Liver (tissue), 9 donors: ENCODE results near the gene MAIP1. TPM values are rescaled to one million over a fixed set of nuclear protein-coding genes. Genes with fewer than 3 reads are reported as not detected.

Source experiments
- DNase-seq: peaks from one replicate; pipeline ENCODE4 v3.0.0-alpha.2; 2017; ENCODE audit warnings: low spot score
- H3K27ac ChIP-seq, 2 donors: one replicate each; pipeline ENCODE4 v1.7.0; 2013; ENCODE audit warnings: inconsistent platforms in 2 of 2, low read length in 2 of 2, control low read depth in 1 of 2, low read depth in 1 of 2, mild to moderate bottlenecking in 1 of 2
- H3K27me3 ChIP-seq, 4 donors: one replicate each; pipeline versions ENCODE4 v1.6.1 to v1.7.0; 2013; ENCODE audit warnings: low read length in 3 of 4, inconsistent platforms in 1 of 4, mild to moderate bottlenecking in 1 of 4, moderate library complexity in 1 of 4; ENCODE audit not compliant: control insufficient read depth in 4 of 4, insufficient read depth in 4 of 4
- H3K36me3 ChIP-seq, 4 donors: one replicate each; pipeline versions ENCODE4 v1.6.1 to v1.7.0; 2013; ENCODE audit warnings: low read length in 3 of 4, mild to moderate bottlenecking in 3 of 4, low read depth in 1 of 4, moderate library complexity in 1 of 4; ENCODE audit not compliant: control insufficient read depth in 4 of 4, insufficient read depth in 3 of 4
- H3K4me1 ChIP-seq, 4 donors: one replicate each; pipeline versions ENCODE4 v1.6.1 to v1.7.0; 2013; ENCODE audit warnings: low read length in 3 of 4, mild to moderate bottlenecking in 3 of 4, moderate library complexity in 1 of 4; ENCODE audit not compliant: control insufficient read depth in 4 of 4, insufficient read depth in 4 of 4
- H3K4me3 ChIP-seq, 3 donors: one replicate each; pipeline versions ENCODE4 v1.6.1 to v1.7.0; 2013; ENCODE audit warnings: low read length in 3 of 3, control low read depth in 1 of 3, low read depth in 1 of 3, mild to moderate bottlenecking in 1 of 3
- H3K9ac ChIP-seq, 2 donors: one replicate each; pipeline ENCODE4 v1.7.0; 2013; ENCODE audit warnings: low read length in 2 of 2, mild to moderate bottlenecking in 2 of 2, moderate library complexity in 2 of 2, control low read depth in 1 of 2, low read depth in 1 of 2
- H3K9me3 ChIP-seq, 4 donors: one replicate each; pipeline versions ENCODE4 v1.6.1 to v1.7.0; 2013; ENCODE audit warnings: low read length in 3 of 4; ENCODE audit not compliant: control insufficient read depth in 4 of 4
- CTCF ChIP-seq: fragments of 150-350 bp; IDR thresholded peaks from 2 replicates; pipeline ENCODE4 v1.5.1; 2017; ENCODE audit warnings: improper control_type of control experiment, low read depth, low read length; ENCODE audit not compliant: missing input control
- EGR1 ChIP-seq, 2 donors: IDR thresholded peaks; 2 replicates each; pipeline ENCODE4 v1.6.1; 2016 to 2018; ENCODE audit warnings: antibody characterized with exemption in 2 of 2, low read depth in 2 of 2
- FOXA1 ChIP-seq: IDR thresholded peaks from 2 replicates; pipeline ENCODE4 v1.6.1; 2016; ENCODE audit warnings: antibody characterized with exemption
- FOXA2 ChIP-seq: IDR thresholded peaks from 2 replicates; pipeline ENCODE4 v1.6.1; 2016; ENCODE audit warnings: antibody characterized with exemption
- GABPA ChIP-seq, 2 donors: IDR thresholded peaks in 1 of 2; conservative IDR thresholded peaks in 1 of 2; 2 replicates each; pipeline ENCODE4 v1.6.1; 2016; ENCODE audit warnings: antibody characterized with exemption in 2 of 2, mild to moderate bottlenecking in 1 of 2, moderate library complexity in 1 of 2
- HNF4A ChIP-seq, 2 donors: conservative IDR thresholded peaks; 2 replicates each; pipeline ENCODE4 v1.6.1; 2016; ENCODE audit warnings: antibody characterized with exemption in 2 of 2, mild to moderate bottlenecking in 2 of 2
- HNF4G ChIP-seq: IDR thresholded peaks from 2 replicates; pipeline ENCODE4 v1.6.1; 2016; ENCODE audit warnings: antibody characterized with exemption
- JUND ChIP-seq, 2 donors: IDR thresholded peaks; 2 replicates each; pipeline ENCODE4 v1.6.1; 2016; ENCODE audit warnings: antibody characterized with exemption in 2 of 2
- NR2F2 ChIP-seq: IDR thresholded peaks from 2 replicates; pipeline ENCODE4 v1.6.1; 2016; ENCODE audit warnings: antibody characterized with exemption
- RAD21 ChIP-seq, 2 donors: IDR thresholded peaks; 2 replicates each; pipeline ENCODE4 v1.6.1; 2016; ENCODE audit warnings: antibody characterized with exemption in 2 of 2, mild to moderate bottlenecking in 2 of 2
- REST ChIP-seq: IDR thresholded peaks from 2 replicates; pipeline ENCODE4 v1.6.1; 2016; ENCODE audit warnings: antibody characterized with exemption, mild to moderate bottlenecking
- RXRA ChIP-seq, 2 donors: IDR thresholded peaks; 2 replicates each; pipeline ENCODE4 v1.6.1; 2017 to 2018; ENCODE audit warnings: antibody characterized with exemption in 2 of 2, mild to moderate bottlenecking in 1 of 2
- SP1 ChIP-seq: IDR thresholded peaks from 2 replicates; pipeline ENCODE4 v1.6.1; 2018; ENCODE audit warnings: antibody characterized with exemption, mild to moderate bottlenecking
- TAF1 ChIP-seq: conservative IDR thresholded peaks from 2 replicates; pipeline ENCODE4 v1.6.1; 2016; ENCODE audit warnings: antibody characterized with exemption, mild to moderate bottlenecking
- YY1 ChIP-seq: IDR thresholded peaks from 2 replicates; pipeline ENCODE4 v1.6.1; 2016; ENCODE audit warnings: antibody characterized with exemption, mild to moderate bottlenecking
- WGBS: extraction: QIAGEN DNeasy Blood & Tissue Kit; methylation state at CpG from one replicate; pipeline ENCODE4 v1.1.7; 2013; 5-methylcytosine and 5-hydroxymethylcytosine counted together
- polyA plus RNA-seq, 2 donors: library from polyadenylated mRNA; stranded (reverse) in 1 of 2; unstranded in 1 of 2; fragments of 200-250 nt in 1 of 2; fragments of >200 nt in 1 of 2; fragmentation: Nextera tagmentation in 1 of 2; extraction: Ambion mirVana in 1 of 2; gene quantifications; one replicate each; pipeline versions ENCODE4 v1.2.1 to v1.2.3, GENCODE V29; 2013 to 2015
- total RNA-seq, 2 donors: library from RNA; depleted of rRNA; stranded (reverse); fragments of >200 nt; gene quantifications; one replicate each; pipeline ENCODE4 v1.2.3, GENCODE V29; 2014
- TF ChIP-seq, protein P1 (sequence below): IDR thresholded peaks from 2 replicates; pipeline ENCODE4 v1.6.1; 2016; ENCODE audit warnings: antibody characterized with exemption
- TF ChIP-seq, protein P2 (sequence below): IDR thresholded peaks from 2 replicates; pipeline ENCODE4 v1.6.1; 2016; ENCODE audit warnings: antibody characterized with exemption
- TF ChIP-seq, protein P3 (sequence below): IDR thresholded peaks from 2 replicates; pipeline ENCODE4 v1.6.1; 2016; ENCODE audit warnings: antibody characterized with exemption
- donor health status: healthy.
- donor health status: healthy.
- donor health status: healthy.
- donor health status: healthy.
- donor health status: healthy.

The MAIP1 gene
- total and polyA plus RNA-seq, 4 donors, result 23.0 to 40.2 (median 28.6) TPM

GRCh38 chr2:199928226-199928625 lies 27.2 kb upstream of the MAIP1 start:
- no peak for TF ChIP-seq EGR1 (IDR thresholded peaks at IDR 0.05; ENCODE audit: low read depth in 2 of 2)
- TF ChIP-seq TAF1, result no peak
- TF ChIP-seq JUND (IDR thresholded peaks at IDR 0.05), result no peak
- TF ChIP-seq GABPA (IDR thresholded peaks at IDR 0.05 in 1 of 2, conservative IDR thresholded peaks at IDR 0.05 in 1 of 2), result no peak
- no peak for TF ChIP-seq RAD21 (IDR thresholded peaks at IDR 0.05)
- TF ChIP-seq CTCF, result no peak
- TF ChIP-seq YY1, result no peak
- TF ChIP-seq, protein P1, sequence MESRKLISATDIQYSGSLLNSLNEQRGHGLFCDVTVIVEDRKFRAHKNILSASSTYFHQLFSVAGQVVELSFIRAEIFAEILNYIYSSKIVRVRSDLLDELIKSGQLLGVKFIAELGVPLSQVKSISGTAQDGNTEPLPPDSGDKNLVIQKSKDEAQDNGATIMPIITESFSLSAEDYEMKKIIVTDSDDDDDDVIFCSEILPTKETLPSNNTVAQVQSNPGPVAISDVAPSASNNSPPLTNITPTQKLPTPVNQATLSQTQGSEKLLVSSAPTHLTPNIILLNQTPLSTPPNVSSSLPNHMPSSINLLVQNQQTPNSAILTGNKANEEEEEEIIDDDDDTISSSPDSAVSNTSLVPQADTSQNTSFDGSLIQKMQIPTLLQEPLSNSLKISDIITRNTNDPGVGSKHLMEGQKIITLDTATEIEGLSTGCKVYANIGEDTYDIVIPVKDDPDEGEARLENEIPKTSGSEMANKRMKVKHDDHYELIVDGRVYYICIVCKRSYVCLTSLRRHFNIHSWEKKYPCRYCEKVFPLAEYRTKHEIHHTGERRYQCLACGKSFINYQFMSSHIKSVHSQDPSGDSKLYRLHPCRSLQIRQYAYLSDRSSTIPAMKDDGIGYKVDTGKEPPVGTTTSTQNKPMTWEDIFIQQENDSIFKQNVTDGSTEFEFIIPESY, result no peak
- TF ChIP-seq, protein P2, sequence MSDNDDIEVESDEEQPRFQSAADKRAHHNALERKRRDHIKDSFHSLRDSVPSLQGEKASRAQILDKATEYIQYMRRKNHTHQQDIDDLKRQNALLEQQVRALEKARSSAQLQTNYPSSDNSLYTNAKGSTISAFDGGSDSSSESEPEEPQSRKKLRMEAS, result no peak
- no peak for TF ChIP-seq FOXA2
- TF ChIP-seq REST, result no peak
- no peak for TF ChIP-seq SP1
- TF ChIP-seq FOXA1, result no peak
- no peak for TF ChIP-seq HNF4G
- no peak for TF ChIP-seq NR2F2
- TF ChIP-seq, protein P3, sequence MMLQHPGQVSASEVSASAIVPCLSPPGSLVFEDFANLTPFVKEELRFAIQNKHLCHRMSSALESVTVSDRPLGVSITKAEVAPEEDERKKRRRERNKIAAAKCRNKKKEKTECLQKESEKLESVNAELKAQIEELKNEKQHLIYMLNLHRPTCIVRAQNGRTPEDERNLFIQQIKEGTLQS, result no peak
- no peak for TF ChIP-seq RXRA (IDR thresholded peaks at IDR 0.05)
- TF ChIP-seq HNF4A (conservative IDR thresholded peaks at IDR 0.05), result no peak
- no peak for DNase-seq

More at GRCh38 chr2:199928226-199928625, 27.2 kb upstream of the MAIP1 start:
- H3K4me3 ChIP-seq, result no peak overlapping the region
- H3K27ac ChIP-seq, result no peak overlapping the region
- no peaks in the 10 kb centered on the region for H3K9me3 ChIP-seq
- peaks cover 7 to 26% (median 9%) of the 10 kb centered on the region in 4 donors for H3K36me3 ChIP-seq
- 49% methylated on average over 2 of the region's 2 CpGs for WGBS
- no peaks in the 10 kb centered on the region for H3K4me1 ChIP-seq
- H3K27me3 ChIP-seq, result no peaks in the 10 kb centered on the region
- no peak overlapping the region for H3K9ac ChIP-seq
